Parathyroid adenoma (tissue), 2 donors: ENCODE measurements around the gene SRGAP2C.
"Not testable (repeated sequence)": the region's sequence is repeated elsewhere in the genome, so short reads cannot be mapped to it uniquely, and the experiment has no call there.

Source experiments
- H2AFZ ChIP-seq: fragments of 300-600 bp; sonication (generic); one replicate; pipeline ENCODE4 v1.7.0; 2017; ENCODE audit warnings: antibody characterized with exemption, mild to moderate bottlenecking
- H3K27ac ChIP-seq: fragments of 300-600 bp; sonication (generic); one replicate; pipeline ENCODE4 v1.7.0; 2017
- H3K27me3 ChIP-seq: fragments of 300-600 bp; sonication (generic); one replicate; pipeline ENCODE4 v1.7.0; 2017; ENCODE audit warnings: low read length; ENCODE audit not compliant: control insufficient read depth, insufficient read depth
- H3K36me3 ChIP-seq: fragments of 300-600 bp; sonication (generic); one replicate; pipeline ENCODE4 v1.7.0; 2017; ENCODE audit warnings: low read length; ENCODE audit not compliant: control insufficient read depth, insufficient read depth
- H3K4me1 ChIP-seq: fragments of 300-600 bp; sonication (generic); one replicate; pipeline ENCODE4 v1.7.0; 2017; ENCODE audit warnings: control low read depth
- H3K4me2 ChIP-seq: fragments of 300-600 bp; sonication (generic); one replicate; pipeline ENCODE4 v1.7.0; 2017; ENCODE audit warnings: low read length
- H3K4me3 ChIP-seq: fragments of 300-600 bp; sonication (generic); one replicate; pipeline ENCODE4 v1.7.0; 2017; ENCODE audit warnings: low read depth, low read length
- H3K79me2 ChIP-seq: fragments of 300-600 bp; sonication (generic); one replicate; pipeline ENCODE4 v1.7.0; 2017; ENCODE audit warnings: control low read depth
- H3K9ac ChIP-seq: fragments of 300-600 bp; sonication (generic); one replicate; pipeline ENCODE4 v1.7.0; 2017; ENCODE audit warnings: mild to moderate bottlenecking
- H3K9me3 ChIP-seq: fragments of 300-600 bp; sonication (generic); one replicate; pipeline ENCODE4 v1.7.0; 2017; ENCODE audit warnings: low read length; ENCODE audit not compliant: control insufficient read depth
- TF ChIP-seq, protein P1 (sequence below): fragments of 300-600 bp; sonication (generic); IDR thresholded peaks from one replicate; pipeline ENCODE4 v1.7.0; 2017; ENCODE audit warnings: antibody characterized with exemption, mild to moderate bottlenecking
- donor health status: primary hyperparathyroidism.

The SRGAP2C gene

DNA sequence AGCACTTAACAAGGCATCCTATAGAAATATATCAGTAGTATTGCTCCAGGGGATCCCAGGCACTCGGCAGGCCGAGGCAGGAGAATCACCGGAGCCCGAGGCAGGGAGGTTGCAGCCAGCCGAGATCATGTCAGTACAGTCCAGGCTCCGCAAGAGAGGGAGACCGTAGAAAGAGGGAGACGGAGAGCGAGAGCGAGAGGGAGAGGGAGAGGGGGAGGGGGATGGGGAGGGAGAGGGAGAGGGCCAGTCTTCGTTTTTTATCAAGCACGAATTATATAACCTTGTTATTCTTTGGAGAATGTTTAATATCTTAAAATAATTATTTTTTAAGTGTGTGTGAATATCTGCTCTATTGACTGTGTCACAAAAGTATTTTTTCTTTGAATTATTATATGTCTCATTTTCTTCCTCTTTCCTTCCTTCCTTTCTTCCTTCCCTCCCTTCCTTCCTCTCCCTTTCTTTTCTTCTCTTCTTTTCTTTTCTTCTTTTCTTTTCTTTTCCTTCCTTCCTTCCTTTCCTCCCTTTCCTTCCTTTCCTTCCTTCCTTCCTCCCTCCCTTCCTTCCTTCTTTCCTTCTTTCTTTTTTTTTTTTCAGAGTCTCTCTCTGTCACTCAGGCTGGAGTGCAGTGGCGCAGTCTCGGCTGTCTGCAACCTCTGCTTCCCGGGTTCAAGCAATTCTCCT lies 233.7 kb downstream of the SRGAP2C start:
- H3K4me2 ChIP-seq: no peak overlapping the region
- TF ChIP-seq, protein P1, sequence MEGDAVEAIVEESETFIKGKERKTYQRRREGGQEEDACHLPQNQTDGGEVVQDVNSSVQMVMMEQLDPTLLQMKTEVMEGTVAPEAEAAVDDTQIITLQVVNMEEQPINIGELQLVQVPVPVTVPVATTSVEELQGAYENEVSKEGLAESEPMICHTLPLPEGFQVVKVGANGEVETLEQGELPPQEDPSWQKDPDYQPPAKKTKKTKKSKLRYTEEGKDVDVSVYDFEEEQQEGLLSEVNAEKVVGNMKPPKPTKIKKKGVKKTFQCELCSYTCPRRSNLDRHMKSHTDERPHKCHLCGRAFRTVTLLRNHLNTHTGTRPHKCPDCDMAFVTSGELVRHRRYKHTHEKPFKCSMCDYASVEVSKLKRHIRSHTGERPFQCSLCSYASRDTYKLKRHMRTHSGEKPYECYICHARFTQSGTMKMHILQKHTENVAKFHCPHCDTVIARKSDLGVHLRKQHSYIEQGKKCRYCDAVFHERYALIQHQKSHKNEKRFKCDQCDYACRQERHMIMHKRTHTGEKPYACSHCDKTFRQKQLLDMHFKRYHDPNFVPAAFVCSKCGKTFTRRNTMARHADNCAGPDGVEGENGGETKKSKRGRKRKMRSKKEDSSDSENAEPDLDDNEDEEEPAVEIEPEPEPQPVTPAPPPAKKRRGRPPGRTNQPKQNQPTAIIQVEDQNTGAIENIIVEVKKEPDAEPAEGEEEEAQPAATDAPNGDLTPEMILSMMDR: no peak
- H3K27ac ChIP-seq: no peak overlapping the region
- H3K27me3 ChIP-seq: no peaks in the 10 kb centered on the region
- no peaks in the 10 kb centered on the region for H3K79me2 ChIP-seq
- no peaks in the 10 kb centered on the region for H3K36me3 ChIP-seq
- no peaks in the 10 kb centered on the region for H3K4me1 ChIP-seq
- H3K9me3 ChIP-seq: no peaks in the 10 kb centered on the region
- H3K4me3 ChIP-seq: no peak overlapping the region
- H2AFZ ChIP-seq: no peak overlapping the region
- no peak overlapping the region for H3K9ac ChIP-seq

DNA sequence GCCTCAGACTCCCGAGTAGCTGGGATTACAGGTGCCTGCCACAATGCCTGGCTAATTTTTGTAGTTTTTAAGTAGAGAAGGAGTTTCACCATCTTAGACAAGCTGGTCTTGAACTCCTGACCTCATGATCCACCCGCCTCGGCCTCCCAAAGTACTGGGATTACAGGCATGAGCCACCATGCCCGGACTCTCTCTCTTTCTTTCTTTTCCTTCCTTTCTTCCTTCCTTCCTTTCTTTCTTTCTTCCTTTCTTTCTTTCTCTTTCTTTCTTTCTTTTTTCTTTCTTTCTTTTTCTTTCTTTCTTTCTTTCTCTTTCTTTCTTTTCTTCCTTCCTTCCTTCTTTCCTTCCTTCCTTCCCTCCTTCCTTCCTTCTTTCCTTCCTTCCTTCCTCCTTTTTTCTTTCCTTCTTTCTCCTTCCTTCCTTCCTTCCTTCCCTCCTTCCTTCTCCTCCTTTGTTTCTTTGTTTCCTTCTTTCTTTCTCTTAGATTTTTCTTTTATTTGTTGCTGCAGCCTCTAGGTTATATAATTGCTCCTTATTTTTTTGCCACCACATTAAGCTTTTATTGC lies 234.4 kb downstream of the SRGAP2C start:
- not testable (repeated sequence) for H3K36me3 ChIP-seq, H3K27me3 ChIP-seq, H2AFZ ChIP-seq, H3K4me3 ChIP-seq, H3K4me2 ChIP-seq, H3K79me2 ChIP-seq, H3K9ac ChIP-seq, H3K4me1 ChIP-seq, H3K9me3 ChIP-seq, H3K27ac ChIP-seq

DNA sequence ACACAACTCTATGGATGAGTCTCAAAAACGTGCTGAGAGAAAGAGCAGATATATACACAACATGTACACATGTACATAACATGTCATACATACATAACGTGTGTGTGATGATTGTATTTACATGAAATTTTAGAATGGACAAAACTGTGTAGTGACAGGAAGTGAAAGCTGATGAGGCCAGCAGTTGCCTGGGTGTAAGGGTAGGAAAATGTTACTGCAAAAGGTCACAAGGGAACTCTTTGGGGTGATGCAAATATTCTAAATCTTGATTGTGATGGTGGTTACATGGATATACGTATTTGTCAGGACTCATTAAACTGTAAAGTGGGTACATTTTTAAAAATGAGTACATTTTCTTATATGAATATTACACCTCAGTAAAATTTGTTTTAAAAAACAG lies 236.7 kb downstream of the SRGAP2C start:
- H3K27ac ChIP-seq, H3K36me3 ChIP-seq, H3K4me2 ChIP-seq, H3K79me2 ChIP-seq, H3K4me3 ChIP-seq, H3K9ac ChIP-seq, H2AFZ ChIP-seq, H3K27me3 ChIP-seq, H3K4me1 ChIP-seq, H3K9me3 ChIP-seq: not testable (repeated sequence)

DNA sequence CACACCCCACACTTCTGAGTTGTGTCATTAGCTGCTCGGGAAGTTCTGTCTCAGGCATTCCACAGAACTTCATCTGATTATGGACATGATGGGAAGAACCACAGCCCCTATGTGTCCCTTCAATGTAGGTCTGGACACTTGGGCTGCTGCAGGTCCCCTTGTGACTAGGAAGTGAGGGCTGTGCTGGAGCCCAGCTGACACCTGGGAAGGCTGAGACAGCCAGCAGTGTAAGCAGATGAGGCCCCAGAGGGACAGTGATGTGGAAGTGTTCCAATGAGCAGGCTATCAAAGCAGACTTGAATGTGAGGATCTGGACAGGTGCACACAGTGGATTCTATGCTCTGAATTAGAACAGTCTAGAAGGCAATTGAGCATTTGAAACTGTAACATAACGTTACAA lies 239.2 kb downstream of the SRGAP2C start:
- not testable (repeated sequence) for H3K4me1 ChIP-seq, H2AFZ ChIP-seq, H3K4me2 ChIP-seq, H3K27ac ChIP-seq, H3K4me3 ChIP-seq, H3K79me2 ChIP-seq, H3K27me3 ChIP-seq, H3K9me3 ChIP-seq, H3K36me3 ChIP-seq, H3K9ac ChIP-seq

DNA sequence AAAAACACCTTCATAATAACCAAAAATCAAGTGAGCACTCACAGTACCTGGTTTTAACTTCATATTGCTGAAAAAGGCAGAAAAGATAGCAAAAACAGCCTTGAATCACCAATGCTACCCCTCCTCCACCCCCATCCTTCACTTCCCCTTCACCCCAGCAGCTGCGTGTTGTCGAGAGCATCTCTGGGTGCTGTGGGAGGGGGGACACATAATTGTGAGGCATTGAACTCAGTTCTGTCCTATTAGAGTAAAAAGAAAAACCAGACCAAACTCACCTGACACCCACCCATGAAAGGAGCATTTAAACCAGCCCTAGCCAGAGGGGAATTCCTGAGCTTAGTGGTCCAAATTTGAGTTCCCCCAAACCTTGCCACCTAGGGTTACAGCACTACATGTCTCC lies 248.7 kb downstream of the SRGAP2C start:
- not testable (repeated sequence) for H3K9ac ChIP-seq, H3K4me1 ChIP-seq, H3K36me3 ChIP-seq, H3K4me2 ChIP-seq, H3K9me3 ChIP-seq, H3K27ac ChIP-seq, H3K79me2 ChIP-seq, H3K4me3 ChIP-seq, H3K27me3 ChIP-seq, H2AFZ ChIP-seq

DNA sequence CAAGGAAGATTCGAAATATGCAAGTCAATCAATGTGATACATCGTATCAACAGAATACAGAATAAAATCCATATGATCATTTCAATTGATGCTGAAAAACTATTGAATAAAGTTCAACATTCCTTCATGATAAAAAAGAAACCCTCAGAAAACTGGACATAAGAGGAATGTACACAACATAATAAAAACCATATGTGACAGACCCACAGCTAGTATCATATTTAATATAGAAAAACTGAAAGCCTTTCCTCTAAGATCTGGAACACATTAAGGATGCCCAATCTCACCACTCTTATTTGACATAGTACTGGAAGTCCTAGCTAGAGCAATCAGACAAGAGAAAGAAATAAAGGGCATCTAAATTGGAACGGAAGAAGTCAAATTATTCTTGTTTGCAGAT lies 254.1 kb downstream of the SRGAP2C start:
- not testable (repeated sequence) for H3K36me3 ChIP-seq, H3K9me3 ChIP-seq, H3K4me1 ChIP-seq, H3K4me3 ChIP-seq, H3K4me2 ChIP-seq, H3K27ac ChIP-seq, H3K27me3 ChIP-seq, H3K9ac ChIP-seq, H2AFZ ChIP-seq, H3K79me2 ChIP-seq

DNA sequence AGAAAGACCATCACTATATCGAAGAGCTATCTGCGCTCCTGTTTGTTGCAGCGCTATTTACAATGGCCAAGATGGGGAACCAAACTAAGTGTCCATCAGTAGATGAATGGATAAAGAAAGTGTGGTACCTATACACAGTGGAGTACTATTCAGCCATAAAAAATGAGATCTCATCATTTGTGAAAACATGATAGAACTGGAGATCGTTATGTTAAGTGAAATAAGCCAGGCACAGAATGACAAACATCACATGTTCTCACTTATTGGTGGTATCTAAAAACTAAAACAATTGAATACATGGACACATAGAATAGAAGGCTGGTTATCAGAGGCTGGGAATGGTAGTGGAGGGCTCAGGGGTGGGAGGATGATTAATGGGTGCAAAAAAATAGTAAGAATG lies 256.2 kb downstream of the SRGAP2C start:
- no peaks in the 10 kb centered on the region for H3K27me3 ChIP-seq
- TF ChIP-seq, protein P1: no peak
- H3K4me1 ChIP-seq: no peaks in the 10 kb centered on the region
- H3K9me3 ChIP-seq: no peaks in the 10 kb centered on the region
- H3K79me2 ChIP-seq: no peaks in the 10 kb centered on the region
- H3K36me3 ChIP-seq: no peaks in the 10 kb centered on the region
- H3K4me2 ChIP-seq: no peak overlapping the region
- no peak overlapping the region for H2AFZ ChIP-seq
- no peak overlapping the region for H3K27ac ChIP-seq
- no peak overlapping the region for H3K4me3 ChIP-seq
- no peak overlapping the region for H3K9ac ChIP-seq
